ENCODE results near the gene MOSPD2.

Gene MOSPD2
- long read RNA-seq, donor 1, full-length matches to known transcripts: 9 of 9 reads
- long read RNA-seq, donor 1, partial matches to known transcripts: 0 of 9 reads
- long read RNA-seq, donor 1, other reads (novel, unspliced or antisense): 0 of 9 reads
- long read RNA-seq, donor 2, full-length matches to known transcripts: 2 of 2 reads
- long read RNA-seq, donor 2, partial matches to known transcripts: 0 of 2 reads
- long read RNA-seq, donor 2, other reads (novel, unspliced or antisense): 0 of 2 reads
- long read RNA-seq, donor 3, full-length matches to known transcripts: 2 of 2 reads
- long read RNA-seq, donor 3, partial matches to known transcripts: 0 of 2 reads
- long read RNA-seq, donor 3, other reads (novel, unspliced or antisense): 0 of 2 reads
- long read RNA-seq, donor 4, full-length matches to known transcripts: 3 of 3 reads
- long read RNA-seq, donor 4, partial matches to known transcripts: 0 of 3 reads
- long read RNA-seq, donor 4, other reads (novel, unspliced or antisense): 0 of 3 reads
- long read RNA-seq, donor 5: 0 reads
- long read RNA-seq, donor 6: 0 reads
- long read RNA-seq, donor 7, partial matches to known transcripts: 0 of 2 reads
- long read RNA-seq, donor 7, other reads (novel, unspliced or antisense): 0 of 2 reads
- long read RNA-seq, donor 8, full-length matches to known transcripts: 3 of 13 reads
- long read RNA-seq, donor 8, partial matches to known transcripts: 10 of 13 reads
- long read RNA-seq, donor 8, other reads (novel, unspliced or antisense): 0 of 13 reads

DNA sequence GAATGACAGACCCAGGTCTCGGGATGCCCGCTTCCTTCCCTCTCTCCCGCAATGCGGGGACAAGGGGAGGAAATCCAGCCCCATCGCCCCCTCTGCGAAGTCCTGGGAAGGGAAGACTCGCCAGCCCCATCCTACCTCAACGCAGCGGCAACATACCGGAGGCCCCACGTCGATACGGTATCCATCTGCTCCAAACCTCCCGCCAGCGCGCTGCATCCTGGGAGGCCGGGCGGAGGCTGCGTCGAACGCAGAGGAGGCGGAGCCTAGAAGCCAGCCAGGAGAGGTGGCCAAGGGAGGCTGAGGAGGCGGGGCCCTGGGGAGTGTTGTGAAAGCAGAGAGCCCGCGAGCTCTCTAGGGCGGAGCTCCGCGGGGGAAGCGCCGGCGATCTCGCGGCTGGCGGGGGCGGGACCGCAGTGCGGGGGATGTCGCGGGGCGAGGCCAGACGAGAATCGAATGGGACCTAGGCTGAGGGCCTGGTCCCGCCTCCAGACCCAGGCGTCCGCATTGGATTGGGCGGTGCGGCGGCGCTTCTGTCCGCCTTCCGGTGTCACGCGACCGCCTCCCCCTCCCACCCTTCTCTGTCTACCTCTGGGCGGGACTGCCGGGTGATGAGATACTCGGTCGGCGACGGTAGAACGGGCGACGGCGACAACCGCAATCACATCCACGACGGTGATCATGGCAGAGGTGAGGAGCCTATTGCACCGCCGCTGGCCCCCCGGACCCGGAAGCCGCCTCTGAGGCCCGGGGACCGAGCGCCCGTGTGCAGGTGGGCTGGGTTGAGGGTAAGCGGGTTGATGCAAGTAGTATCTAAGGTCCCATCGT lies at the start of gene MOSPD2, which contains the start of gene FANCB:
MOSPD2 (plus strand) TSS at position 571 of the 825 bp plus-strand sequence; CDS start at position 679, 108 bp downstream.
FANCB (minus strand) TSS at position 219 of the 825 bp plus-strand sequence. CDS start 7,559 bp downstream, outside the sequence.
- DNase-seq: peak; percentile 69

DNA sequence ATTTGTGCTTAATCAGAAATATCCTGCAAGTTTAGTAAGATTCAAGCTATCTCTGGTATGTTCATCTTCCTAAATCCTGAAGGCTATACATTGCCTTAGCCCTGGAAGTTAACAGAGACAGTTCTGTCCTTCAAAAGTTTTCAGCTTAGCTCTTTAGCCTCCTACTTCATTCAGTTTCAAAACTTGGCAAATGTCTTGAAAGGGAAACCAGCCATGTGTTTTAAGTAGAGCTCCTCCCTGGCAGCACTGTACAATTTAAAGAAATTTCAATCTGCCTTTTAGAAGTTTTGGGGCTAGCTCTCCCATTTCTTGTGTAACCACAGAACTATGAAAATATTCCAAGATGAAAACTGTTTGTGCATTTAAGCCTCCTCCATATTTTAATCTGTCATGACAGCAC lies 47.4 kb upstream of the MOSPD2 start:
- no peak for DNase-seq

DNA sequence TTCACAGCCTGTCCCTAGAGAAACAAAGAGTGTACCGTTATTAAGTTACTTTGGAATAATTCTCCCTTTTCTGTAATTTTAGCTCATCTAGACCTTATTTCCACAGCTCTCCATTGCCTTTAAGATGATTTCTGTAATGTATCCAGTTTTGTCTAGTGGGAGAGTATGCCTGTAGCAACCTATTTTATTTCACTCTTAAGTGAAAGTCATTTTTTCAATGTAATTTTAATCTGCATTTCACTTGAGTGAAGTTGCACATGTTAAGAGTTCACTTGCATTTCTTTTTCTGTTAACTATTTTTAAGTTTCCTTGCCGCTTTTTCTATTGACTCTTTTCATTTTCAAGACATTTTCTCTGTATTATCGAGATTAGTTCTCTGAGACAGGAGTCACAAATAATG lies 46.9 kb upstream of the MOSPD2 start:
- no peak for DNase-seq

DNA sequence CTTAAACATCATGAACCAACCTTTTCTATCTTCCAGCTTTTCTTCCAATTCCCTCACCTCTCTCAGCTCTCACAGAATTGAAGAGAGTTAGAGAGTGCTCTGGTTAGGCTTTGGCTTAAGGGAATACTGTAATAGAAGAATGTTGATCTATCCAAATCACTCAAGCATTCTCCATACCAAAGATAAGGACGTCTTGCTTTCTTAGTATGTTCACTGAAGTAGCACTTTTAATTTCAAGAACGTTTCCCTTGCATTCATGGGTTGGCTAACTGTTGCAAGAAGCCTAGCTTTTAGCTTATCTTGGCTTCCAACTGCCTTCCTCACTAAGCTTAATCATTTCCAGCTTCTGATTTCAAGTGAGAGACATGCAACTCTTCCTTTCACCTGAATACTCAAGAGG lies 43.6 kb upstream of the MOSPD2 start:
- no peak for DNase-seq

DNA sequence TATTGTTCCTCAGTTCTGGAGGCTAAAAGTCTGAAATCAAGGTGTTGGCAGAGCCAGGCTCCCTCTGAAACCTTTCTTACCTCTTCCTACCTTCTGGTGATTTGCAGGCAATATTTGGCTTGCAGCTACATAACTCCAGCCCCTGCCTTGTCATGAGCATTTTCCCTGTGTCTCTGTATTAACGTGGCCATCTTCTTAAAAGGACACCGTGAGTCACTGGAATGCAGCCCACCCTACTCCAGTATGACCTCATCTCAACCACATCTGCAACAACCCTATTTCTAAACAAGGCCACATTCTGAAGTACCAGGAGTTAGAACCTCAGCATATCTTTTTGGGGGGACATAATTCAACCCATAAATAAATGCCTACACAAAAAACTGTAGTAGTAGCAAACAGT lies 41.1 kb upstream of the MOSPD2 start:
- no peak for DNase-seq

DNA sequence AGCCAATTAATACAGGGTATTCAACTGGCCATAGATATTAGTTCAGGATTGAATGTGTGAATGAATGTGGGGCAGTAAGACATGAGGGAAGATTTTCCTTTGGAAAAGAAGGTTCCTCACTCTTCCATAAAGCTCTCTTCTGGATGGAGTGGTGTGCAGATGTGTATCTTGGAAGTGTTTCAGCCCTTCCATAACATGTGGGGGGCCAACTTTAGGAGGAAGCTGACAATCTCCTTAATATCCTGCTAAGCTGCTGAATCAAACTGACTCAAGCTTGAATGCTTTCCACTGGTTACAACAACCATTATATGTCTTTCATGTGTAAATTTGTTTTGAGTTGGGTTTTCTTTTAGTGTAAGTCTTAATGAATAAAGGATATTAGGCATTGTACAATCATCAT lies 40.6 kb upstream of the MOSPD2 start:
- DNase-seq: no peak

DNA sequence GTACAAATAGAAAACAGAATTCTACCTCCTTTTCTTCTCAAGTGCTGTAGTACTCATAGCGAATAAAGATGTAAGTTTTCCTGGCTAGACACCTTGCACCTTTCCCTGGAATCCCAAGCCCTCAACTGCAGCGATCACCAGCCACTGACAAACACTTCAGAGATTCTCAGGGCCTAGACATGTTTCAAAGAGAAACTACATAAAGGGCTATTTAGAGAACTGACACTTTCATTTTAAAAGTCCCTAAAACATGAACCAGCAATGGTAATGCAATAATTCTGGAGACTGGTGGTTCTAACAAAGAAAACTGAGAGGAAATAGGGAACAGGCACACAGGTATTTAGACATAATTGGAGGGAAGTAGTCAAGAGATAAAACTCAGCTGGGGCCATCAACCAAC lies 36.1 kb upstream of the MOSPD2 start:
- DNase-seq: no peak

DNA sequence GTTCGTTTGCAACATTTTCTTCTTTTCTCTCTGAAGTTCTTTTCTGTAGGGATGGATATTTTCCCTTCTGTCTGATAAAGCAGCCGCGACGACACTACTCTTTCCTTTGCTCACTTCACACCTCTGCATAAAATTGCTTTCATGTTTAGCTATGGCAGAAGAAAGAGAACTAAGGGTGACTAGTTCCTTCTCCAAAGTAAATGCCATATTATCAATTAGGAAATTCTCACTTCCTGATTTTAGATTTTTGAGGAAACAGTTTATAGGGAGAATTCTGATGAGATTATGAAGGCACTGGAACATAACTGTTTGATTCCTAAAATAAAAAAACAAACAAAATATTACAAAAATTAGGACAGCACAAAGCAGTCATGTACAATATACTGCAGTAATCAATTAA lies 29.6 kb upstream of the MOSPD2 start:
- DNase-seq: no peak

DNA sequence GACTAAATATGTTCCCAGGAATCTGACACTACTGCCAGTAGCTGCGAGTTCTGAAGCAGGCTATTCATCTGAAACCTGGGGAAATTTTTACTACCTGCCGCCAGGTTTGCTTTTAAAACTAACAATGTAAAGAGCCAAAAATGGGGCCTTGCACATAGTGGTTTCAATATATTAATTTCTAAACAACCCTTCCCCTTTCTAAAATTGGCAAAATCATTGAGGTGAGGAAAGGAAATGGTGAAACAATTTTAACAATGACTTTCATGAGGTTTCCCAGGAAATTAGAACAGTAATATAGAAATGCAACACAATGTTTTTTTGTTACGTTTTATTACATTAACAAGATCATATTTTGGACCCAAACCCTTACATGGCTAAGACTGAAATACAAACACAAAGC lies 21.7 kb upstream of the MOSPD2 start:
- DNase-seq: no peak

DNA sequence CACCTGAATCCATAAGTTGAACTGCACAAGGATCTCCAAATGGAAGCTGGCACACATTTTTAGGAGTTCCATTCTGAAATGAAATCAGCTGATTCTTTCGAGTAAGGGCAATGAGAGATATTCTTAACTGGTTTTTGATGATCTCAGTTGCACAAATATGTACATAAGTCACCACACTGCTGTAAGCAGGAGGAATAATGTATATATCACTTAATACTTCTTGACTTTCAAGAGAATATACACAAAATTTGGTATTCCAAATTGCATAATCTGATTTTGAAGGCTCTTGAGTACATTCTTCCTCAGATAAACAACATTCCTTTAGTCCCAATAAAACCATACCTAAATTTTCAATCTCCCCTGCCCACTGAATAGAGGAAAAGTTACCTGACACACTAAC lies 8.6 kb upstream of the MOSPD2 start:
- no peak for DNase-seq

DNA sequence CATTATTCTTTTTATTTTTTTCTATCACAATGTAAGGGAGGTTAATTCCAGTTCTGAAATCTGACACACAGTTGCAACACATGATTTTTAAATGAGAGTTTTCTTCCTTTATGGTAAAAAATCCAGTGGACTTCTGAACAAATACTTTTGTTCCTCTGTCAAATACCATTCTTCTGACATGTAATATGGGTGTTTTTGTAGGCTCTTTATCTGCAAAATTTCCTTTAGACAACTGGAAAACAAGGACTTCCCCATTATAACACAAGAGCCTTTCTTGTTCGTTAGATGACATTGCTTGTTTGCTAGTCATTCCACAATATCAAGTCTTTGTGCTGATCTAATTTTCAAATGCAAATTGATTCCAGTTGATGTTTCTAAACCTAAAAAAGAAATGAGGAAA lies 8.0 kb upstream of the MOSPD2 start:
- no peak for DNase-seq

DNA sequence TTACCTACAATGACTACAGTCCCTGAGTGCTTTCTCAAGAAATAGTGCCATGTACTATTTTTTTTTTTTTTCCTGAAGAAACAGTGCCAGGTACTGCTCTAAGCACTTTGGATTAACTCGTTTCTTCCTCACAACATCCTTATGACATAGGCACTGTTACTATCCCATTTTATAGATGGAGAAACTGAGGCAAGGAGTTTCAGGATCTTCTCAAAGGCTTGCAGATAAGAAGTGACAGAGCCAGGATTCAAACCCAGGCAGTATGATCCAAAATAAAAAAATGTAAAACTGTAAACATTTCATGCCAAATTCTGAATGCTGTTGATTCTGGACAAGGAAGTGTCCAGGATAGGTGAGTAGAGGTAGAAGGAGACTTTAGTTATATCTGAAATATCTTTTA lies 1.5 kb upstream of the MOSPD2 start:
- DNase-seq: no peak

DNA sequence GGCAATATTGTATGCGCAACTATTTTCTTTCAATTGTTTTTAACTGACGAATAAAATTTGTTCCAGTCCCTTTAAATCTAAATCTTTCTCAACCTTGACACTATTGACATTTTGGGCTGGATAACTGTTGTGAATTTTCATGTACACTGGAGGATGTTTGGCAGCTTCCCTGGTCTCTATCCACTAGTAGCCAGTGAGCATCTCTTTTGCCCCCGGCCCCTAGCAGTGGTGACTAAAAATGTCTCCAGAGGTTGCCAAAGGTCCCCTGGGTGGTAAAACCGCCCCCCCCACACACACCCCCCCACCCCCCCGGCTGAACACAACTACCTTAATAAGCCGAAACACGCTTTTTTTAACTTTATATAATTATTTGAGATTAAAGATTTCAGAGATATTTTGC lies 866 bp upstream of the MOSPD2 start:
- no peak for DNase-seq

DNA sequence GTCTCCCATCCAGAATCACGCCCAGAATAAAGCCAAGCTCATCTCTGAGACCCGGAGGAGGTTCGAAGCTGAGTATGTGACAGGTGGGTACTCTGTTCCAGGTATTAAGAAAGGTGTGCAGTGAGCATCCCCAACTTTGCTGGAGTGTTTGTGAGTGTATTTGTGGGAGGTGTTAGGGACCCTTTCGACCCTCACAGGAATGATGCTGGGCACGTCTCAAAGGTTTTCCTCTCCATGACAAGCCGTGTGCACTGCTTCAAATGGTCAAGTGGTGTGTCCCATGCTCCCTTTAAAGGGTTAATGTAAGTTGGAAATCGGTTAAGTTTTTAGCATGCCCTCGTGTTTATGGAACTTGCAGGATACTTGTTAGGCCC lies 442 bp downstream of the MOSPD2 start:
- no peak for DNase-seq

DNA sequence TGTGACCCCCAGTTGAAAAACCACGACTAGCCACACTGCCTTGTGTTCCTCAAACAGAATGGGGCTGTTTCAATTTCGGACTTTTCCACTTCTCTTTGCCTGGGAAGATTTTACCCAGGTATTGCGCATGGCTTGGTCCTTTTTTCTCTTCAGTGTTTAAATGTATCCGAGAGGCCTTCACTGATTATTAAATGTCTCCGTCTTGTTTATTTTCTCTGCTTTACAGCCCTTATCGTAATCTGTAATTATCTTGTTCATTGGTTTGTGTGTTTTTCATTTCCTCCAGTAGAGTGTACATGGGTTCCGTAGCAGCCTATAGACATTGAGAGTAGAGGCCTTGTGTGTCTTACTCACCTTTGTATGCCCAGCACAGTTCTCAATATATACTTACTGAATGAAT lies 2.4 kb downstream of the MOSPD2 start:
- DNase-seq: no peak

DNA sequence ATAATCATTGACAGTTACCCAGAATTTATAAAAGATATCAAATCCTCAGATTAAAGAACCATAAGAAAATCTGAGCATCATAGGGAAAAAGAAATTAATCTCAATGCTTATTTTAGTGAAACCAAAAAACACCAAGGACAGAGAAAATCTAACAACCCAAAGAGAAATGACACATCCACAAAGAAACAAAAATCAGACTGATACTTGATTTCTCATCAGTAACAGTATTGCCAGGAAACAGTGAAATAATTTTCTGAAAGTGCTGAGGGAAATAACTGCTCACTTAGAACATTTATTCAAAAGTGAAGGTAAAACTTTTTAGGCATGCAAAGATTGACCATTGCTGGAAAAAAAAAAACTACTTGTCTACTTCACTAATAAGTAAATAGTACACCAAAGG lies 10.6 kb downstream of the MOSPD2 start:
- DNase-seq: no peak

DNA sequence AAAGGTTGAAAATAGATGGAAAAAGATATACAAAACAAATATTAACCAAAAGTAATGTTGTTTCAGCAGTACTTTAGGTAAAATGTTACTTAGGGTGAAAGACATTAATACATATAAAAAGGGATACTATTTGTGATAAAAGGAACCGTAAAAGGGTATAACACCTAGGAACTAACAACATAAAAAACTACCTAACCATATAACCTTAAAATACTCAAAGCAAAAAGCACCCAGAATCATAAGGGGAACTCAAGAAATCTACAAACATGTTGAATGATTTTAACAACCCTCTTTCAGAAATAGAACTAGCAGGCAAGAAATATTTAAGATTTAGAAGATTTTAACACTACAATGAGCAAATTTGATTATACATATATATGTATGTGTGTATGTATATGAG lies 11.5 kb downstream of the MOSPD2 start:
- DNase-seq: no peak

DNA sequence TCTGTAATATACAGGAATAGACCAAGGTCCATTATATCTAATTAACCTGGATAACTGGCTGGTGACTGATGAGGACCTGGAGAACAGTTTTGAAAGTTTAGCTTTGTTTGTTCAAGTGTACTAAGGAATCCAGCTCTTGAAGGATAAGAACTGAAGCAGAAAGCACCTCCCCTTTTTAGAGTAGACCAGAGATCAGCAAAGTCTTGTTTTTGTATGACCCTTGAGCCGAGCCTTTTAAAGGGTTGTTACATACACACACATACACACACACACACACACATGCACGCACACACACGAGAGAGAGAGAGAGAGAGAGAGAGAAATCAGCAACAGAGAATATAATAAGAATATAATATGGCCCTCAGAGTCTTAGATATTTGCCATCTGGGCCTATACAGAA lies 13.0 kb downstream of the MOSPD2 start:
- DNase-seq: no peak

DNA sequence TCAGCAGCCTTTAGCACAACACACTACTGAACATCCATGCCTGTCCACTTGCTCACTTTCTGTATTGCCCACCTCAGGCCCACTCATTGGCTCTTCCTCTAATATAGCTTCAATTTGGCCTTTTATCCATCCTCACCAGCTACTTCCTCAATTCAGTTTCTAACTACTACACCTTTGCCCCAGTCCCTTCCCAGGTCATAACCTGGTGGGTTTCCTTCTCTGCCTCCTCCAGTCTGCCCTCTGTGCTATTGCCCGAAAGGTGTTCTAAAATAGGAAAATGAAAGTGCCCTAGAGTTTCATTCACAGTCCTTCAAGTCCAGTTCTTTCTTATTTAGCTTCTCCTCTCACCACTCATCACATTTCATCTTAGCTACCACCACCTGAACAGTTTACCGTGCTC lies 23.1 kb downstream of the MOSPD2 start:
- no peak for DNase-seq

DNA sequence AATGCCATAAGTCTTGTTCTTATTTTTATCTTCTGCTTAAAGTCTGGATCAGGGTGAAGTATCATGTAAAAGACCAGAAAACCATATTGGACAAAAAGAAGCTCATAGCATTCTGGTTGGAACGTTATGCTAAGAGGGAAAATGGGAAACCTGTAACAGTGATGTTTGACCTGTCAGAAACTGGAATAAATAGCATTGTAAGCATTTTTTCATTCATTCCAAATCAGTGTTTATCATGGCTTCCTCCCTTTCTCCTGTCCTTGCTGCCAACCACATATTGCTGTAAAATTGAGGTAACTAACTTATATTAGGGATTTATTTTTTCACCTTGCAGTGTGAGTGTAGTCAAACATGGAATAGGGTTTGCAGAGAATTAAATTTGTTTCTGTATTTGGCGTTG lies 23.8 kb downstream of the MOSPD2 start:
- no peak for DNase-seq

DNA sequence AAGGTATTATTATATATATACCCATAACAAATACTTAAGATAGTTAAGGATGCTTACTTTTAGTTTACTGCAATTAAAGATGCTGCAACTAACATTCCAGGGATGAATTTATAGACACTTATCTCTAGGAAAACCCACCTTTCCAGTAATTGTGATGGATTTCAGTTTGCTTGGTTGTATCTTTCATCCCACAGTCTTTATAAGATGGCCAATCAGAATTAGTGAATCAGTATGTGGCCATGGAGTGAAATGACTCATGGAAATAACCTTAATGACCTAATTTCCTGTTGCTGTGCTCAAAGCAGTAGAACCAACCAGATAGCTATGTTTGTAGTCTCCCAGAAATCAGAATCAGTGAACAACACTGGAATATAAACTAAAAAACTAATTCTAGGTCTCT lies 26.4 kb downstream of the MOSPD2 start:
- no peak for DNase-seq

DNA sequence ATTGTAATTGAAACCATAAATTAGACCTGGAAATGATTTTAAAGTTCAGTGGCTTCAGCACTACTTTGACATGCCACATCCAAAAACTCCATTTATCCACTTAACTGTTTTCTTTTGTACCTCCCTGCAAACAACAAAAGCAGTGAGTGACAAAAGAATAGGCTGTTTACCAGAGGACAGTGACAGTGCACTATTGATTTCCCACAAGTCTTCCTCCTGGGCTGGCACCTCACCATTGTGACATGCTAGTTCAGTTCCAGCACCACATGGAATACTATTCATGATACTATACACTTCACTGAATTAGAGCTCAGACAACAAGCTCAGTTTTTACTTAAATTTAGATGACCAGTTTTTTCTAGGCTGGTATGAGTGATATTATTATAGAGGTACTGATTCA lies 29.3 kb downstream of the MOSPD2 start:
- no peak for DNase-seq

DNA sequence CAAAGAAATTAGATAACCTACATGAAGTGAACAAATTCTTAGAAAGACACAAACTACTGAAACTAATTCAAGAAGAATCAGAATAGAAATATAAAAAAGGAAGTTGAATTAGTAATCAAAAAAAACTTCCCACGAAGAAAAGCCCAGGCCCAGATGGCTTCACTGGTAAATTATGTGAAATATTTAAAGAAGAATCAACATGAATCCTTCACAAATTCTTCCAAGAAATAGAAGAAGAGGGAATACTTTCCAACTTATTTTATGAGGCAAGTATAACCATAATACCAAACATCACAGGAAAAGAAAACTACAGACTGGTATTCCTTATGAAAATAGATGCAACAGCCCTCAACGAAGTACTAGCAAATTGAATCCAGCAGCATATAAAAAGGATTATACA lies 30.7 kb downstream of the MOSPD2 start:
- no peak for DNase-seq
